Measurements from ENCODE around the gene RNU6-1.

DNA sequence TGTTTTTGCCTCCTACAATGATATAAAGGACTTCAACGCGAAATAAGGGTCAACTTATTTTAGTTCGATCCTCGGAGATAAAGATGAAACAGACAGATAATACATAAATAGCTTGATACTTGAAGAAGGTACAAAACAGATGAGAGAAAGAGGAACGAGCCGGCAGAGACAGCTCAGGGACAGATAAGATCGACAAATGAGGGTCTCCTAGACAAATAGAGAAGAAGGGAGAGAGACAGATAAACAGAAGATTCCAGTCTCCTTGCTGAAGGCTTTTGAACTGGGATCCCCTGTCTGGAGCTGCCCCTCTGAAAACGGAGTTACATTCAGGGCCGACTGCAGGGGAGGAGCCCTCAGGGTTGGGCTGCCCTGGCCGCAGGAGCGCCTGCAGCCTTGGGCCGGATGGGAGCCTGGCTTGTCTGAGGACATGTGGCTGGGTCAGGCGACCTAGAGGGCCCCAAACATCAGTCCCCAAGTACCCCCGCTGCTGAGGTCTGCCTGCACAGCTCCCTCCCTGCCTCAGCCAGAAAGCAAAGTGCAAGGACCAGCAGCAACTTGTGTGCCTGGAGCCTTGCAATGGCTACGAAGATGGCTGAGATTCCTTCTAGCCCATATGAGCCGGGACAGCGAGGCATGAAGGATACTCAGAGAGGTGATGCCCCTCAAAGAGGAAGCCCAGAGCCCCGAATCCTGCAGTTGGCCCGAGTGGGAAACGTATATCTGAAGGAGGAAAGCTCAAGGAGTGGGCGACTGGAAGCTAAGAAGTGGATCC lies 15.5 kb downstream of the RNU6-1 start:
- no peak for TF ChIP-seq POLR2A (IDR thresholded peaks at IDR 0.05; ENCODE audit: low read length)
- no peak for TF ChIP-seq GATA1 (IDR thresholded peaks at IDR 0.05; ENCODE audit: low read depth, low read length)
